HCT116 (cell line): ENCODE measurements around the gene EEPD1. TPM values are rescaled to one million over a fixed set of nuclear protein-coding genes. Genes with fewer than 3 reads are reported as not detected.

Experiments used
- ATAC-seq: fragments of 200-7000 bp; cut with Tn5 transposase; 2 replicates; pipeline ENCODE4 v1.9.1; 2020; ENCODE audit warnings: mild to moderate bottlenecking, moderate library complexity
- BruUV-seq: library from RNA; stranded (reverse); fragments of 400-500 nt; replicated peaks from 2 replicates; lab custom pipeline; 2021; lab: Mats Ljungman, UMichigan
- CTCF ChIA-PET: fragments of 300-600 bp; sonication (Branson Sonifier 250); formaldehyde crosslinking; loops from one replicate; lab custom pipeline; 2021; ENCODE audit warnings: antibody characterized with exemption; lab: Charles Lee
- POLR2A ChIA-PET: fragments of 300-600, 350-600 bp; sonication (Branson Sonifier 250); formaldehyde crosslinking; loops from one replicate; lab custom pipeline; 2021; ENCODE audit warnings: antibody characterized with exemption; lab: Charles Lee
- RAD21 ChIA-PET, 2 experiments: fragments of 300-600 bp; sonication (Branson Sonifier 250); formaldehyde crosslinking; loops; one replicate each; lab custom pipeline; 2023; ENCODE audit warnings: low total read pairs in 2 of 2; ENCODE audit not compliant: uncharacterized antibody in 2 of 2, unreplicated experiment in 2 of 2, low non-redundant PET in 1 of 2; lab: Charles Lee
- DNase-seq: peaks from one replicate; pipeline ENCODE4 v3.0.0-alpha.2; 2010; ENCODE audit warnings: low read depth, low spot score
- H2AFZ ChIP-seq: fragments of 200-600 bp; shearing (Covaris generic), sonication (generic); 2 replicates; pipeline ENCODE4 v1.6.1; 2017; ENCODE audit warnings: low read depth, mixed run types, mixed read lengths, antibody characterized with exemption, low read length; ENCODE audit not compliant: poor library complexity, severe bottlenecking
- H3K27ac ChIP-seq: 2 replicates; pipeline ENCODE4 v1.5.1; 2012; ENCODE audit warnings: low read depth, low read length
- H3K27me3 ChIP-seq: fragments of 200-600 bp; sonication (generic); 2 replicates; pipeline ENCODE4 v1.6.1; 2016; ENCODE audit warnings: mixed run types, low read length, mixed read lengths; ENCODE audit not compliant: insufficient read depth
- H3K36me3 ChIP-seq, 2 experiments: fragments of 200-500 bp in 1 of 2; fragments of 200-600 bp in 1 of 2; sonication (Bioruptor generic) in 1 of 2; sonication (generic) in 1 of 2; 2 replicates each; pipeline versions ENCODE4 v1.5.1 to v1.6.1; 2014 to 2016; ENCODE audit warnings: low read length in 2 of 2, inconsistent platforms in 1 of 2, mixed read lengths in 1 of 2, mixed run types in 1 of 2; ENCODE audit not compliant: insufficient read depth in 2 of 2, control insufficient read depth in 1 of 2
- H3K4me1 ChIP-seq, 2 experiments: fragments of 200-600 bp in 1 of 2; sonication (generic) in 1 of 2; 2 replicates each; pipeline versions ENCODE4 v1.5.1 to v1.6.1; 2012 to 2017; ENCODE audit warnings: low read length in 2 of 2, inconsistent platforms in 1 of 2, mild to moderate bottlenecking in 1 of 2, mixed read lengths in 1 of 2, mixed run types in 1 of 2, moderate library complexity in 1 of 2; ENCODE audit not compliant: insufficient read depth in 2 of 2, control insufficient read depth in 1 of 2
- H3K4me2 ChIP-seq: fragments of 200-600 bp; sonication (generic); 2 replicates; pipeline ENCODE4 v1.6.1; 2017; ENCODE audit warnings: mixed run types, low read length, mixed read lengths
- H3K4me3 ChIP-seq, 2 experiments: fragments of 200-600 bp in 1 of 2; sonication (generic) in 1 of 2; replicated peaks in 1 of 2; 2 replicates each; pipeline ENCODE4 v1.5.1; 2011 to 2016; ENCODE audit warnings: low read length in 2 of 2, control low read depth in 1 of 2, low read depth in 1 of 2, mild to moderate bottlenecking in 1 of 2, mixed read lengths in 1 of 2, mixed run types in 1 of 2
- H3K79me2 ChIP-seq: fragments of 200-600 bp; sonication (generic); 2 replicates; pipeline ENCODE4 v1.6.1; 2017; ENCODE audit warnings: mild to moderate bottlenecking, mixed run types, low read length, moderate library complexity, mixed read lengths; ENCODE audit not compliant: insufficient read depth
- H3K9ac ChIP-seq: fragments of 200-600 bp; sonication (generic); 2 replicates; pipeline ENCODE4 v1.6.1; 2016; ENCODE audit warnings: low read length, mixed read lengths
- H3K9me2 ChIP-seq: fragments of 200-600 bp; sonication (generic), shearing (Covaris generic); 2 replicates; pipeline ENCODE4 v1.6.1; 2017; ENCODE audit warnings: mixed run types, mild to moderate bottlenecking, moderate library complexity; ENCODE audit not compliant: insufficient read depth
- H3K9me3 ChIP-seq, 2 experiments: fragments of 200-500 bp in 1 of 2; fragments of 200-600 bp in 1 of 2; sonication (Bioruptor generic) in 1 of 2; sonication (generic) in 1 of 2; 2 replicates each; pipeline ENCODE4 v1.6.1; 2014 to 2017; ENCODE audit warnings: low read length in 2 of 2, mixed read lengths in 2 of 2, inconsistent platforms in 1 of 2, low read depth in 1 of 2, mild to moderate bottlenecking in 1 of 2, mixed run types in 1 of 2, moderate library complexity in 1 of 2; ENCODE audit not compliant: control insufficient read depth in 1 of 2, insufficient read depth in 1 of 2
- H4K20me1 ChIP-seq: fragments of 200-600 bp; sonication (generic), shearing (Covaris generic); 2 replicates; pipeline ENCODE4 v1.6.1; 2017; ENCODE audit warnings: mixed run types, mild to moderate bottlenecking, moderate library complexity; ENCODE audit not compliant: insufficient read depth
- CBX3 ChIP-seq: IDR thresholded peaks from 2 replicates; pipeline ENCODE4 v1.6.1; 2012; ENCODE audit warnings: low read depth
- CEBPB ChIP-seq: IDR thresholded peaks from 2 replicates; pipeline ENCODE4 v1.6.1; 2012; ENCODE audit warnings: low read depth
- ELF1 ChIP-seq: IDR thresholded peaks from 2 replicates; pipeline ENCODE4 v1.6.1; 2012; ENCODE audit warnings: low read depth, borderline replicate concordance
- EZH2 ChIP-seq: fragments of 200-600 bp; sonication (generic); IDR thresholded peaks from 2 replicates; pipeline ENCODE4 v1.6.1; 2017; ENCODE audit warnings: antibody characterized with exemption, mixed run types
- EZH2phosphoT487 ChIP-seq: fragments of 200-600 bp; IDR thresholded peaks from 2 replicates; pipeline ENCODE4 v1.6.1; 2018; ENCODE audit warnings: antibody characterized with exemption, borderline replicate concordance
- FOSL1 ChIP-seq: IDR thresholded peaks from 2 replicates; pipeline ENCODE4 v1.6.1; 2012; ENCODE audit warnings: low read depth
- JUND ChIP-seq: IDR thresholded peaks from 2 replicates; pipeline ENCODE4 v1.6.1; 2012
- POLR2A ChIP-seq: IDR thresholded peaks from 2 replicates; pipeline ENCODE4 v1.7.0; 2011; ENCODE audit warnings: borderline replicate concordance; ENCODE audit not compliant: insufficient read depth, insufficient read length; ENCODE audit errors: extremely low read depth
- SIN3A ChIP-seq: IDR thresholded peaks from 2 replicates; pipeline ENCODE4 v1.6.1; 2012; ENCODE audit warnings: low read depth
- SRF ChIP-seq: IDR thresholded peaks from 2 replicates; pipeline ENCODE4 v1.6.1; 2012; ENCODE audit warnings: low read depth
- TCF7L2 ChIP-seq: IDR thresholded peaks from 2 replicates; pipeline ENCODE4 v1.7.0; 2011; ENCODE audit warnings: borderline replicate concordance, inconsistent platforms; ENCODE audit not compliant: insufficient read depth, insufficient read length; ENCODE audit errors: extremely low read depth
- YY1 ChIP-seq: IDR thresholded peaks from 2 replicates; pipeline ENCODE4 v1.6.1; 2011; ENCODE audit warnings: low read length, low read depth, moderate library complexity, mild to moderate bottlenecking; ENCODE audit not compliant: insufficient replicate concordance; ENCODE audit errors: extremely low read depth
- ZFX ChIP-seq: fragments of 450-650 bp; IDR thresholded peaks from 2 replicates; pipeline ENCODE4 v1.6.1; 2017
- intact Hi-C: fragments of 100-400 bp; cut with micrococcal nuclease; formaldehyde crosslinking; loops from 2 replicates; pipeline ENCODE4 v1.10.0; 2022
- total RNA-seq: library from RNA; stranded (reverse); gene quantifications from one replicate; pipeline ENCODE4 v1.2.1, GENCODE V29; 2021; ENCODE audit not compliant: unreplicated experiment
- TF ChIP-seq, protein P1 (sequence below): IDR thresholded peaks from 2 replicates; pipeline ENCODE4 v1.6.1; 2012
- TF ChIP-seq, protein P2 (sequence below): IDR thresholded peaks from 2 replicates; pipeline ENCODE4 v1.6.1; 2011; ENCODE audit warnings: mild to moderate bottlenecking, low read length, moderate library complexity; ENCODE audit not compliant: insufficient replicate concordance; ENCODE audit errors: extremely low read depth
- TF ChIP-seq, protein P3 (sequence below): IDR thresholded peaks from 2 replicates; pipeline ENCODE4 v1.6.1; 2012; ENCODE audit warnings: low read depth

The EEPD1 gene
- total RNA-seq, 1 experiment from 2014 or later, result 4.2 TPM

DNA sequence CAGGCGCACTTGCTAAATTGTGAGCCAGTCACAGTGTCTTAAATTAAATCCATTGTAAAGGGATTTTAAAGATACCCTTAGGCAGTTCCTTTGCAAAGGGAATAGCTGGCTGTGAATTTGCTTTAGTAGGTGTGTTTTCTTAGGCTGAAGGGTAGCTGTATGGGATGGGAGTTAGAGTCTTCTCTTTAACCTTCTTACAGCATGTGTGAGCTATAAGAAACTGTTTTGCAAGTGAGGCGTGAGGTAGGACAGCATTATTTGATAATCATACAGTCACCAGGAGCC lies 5.2 kb downstream of the EEPD1 start:
- BruUV-seq, result no TSS peak
- Histone ChIP-seq H3K27me3 (no peaks in the 10 kb centered on the region), H3K4me2 (no peak overlapping the region), H3K4me1 (peaks cover 8 to 24% of the 10 kb centered on the region in 2 experiments; a peak in 3 of 4 replicates), H4K20me1 (no peaks in the 10 kb centered on the region), H3K79me2 (no peaks in the 10 kb centered on the region), H3K36me3 (no peaks in the 10 kb centered on the region), H2AFZ (no peak overlapping the region), H3K9me3 (no peaks in the 10 kb centered on the region), H3K4me3 (no peak overlapping the region), H3K27ac (no peak overlapping the region), H3K9ac (no peak overlapping the region), H3K9me2 (no peaks in the 10 kb centered on the region)
- intact Hi-C loops, result no loop called here
- no peak for TF ChIP-seq YY1
- TF ChIP-seq CBX3, result no peak
- no peak for TF ChIP-seq SRF
- TF ChIP-seq EZH2, result no peak
- TF ChIP-seq SIN3A, result no peak
- no peak for TF ChIP-seq FOSL1
- TF ChIP-seq, protein P1, sequence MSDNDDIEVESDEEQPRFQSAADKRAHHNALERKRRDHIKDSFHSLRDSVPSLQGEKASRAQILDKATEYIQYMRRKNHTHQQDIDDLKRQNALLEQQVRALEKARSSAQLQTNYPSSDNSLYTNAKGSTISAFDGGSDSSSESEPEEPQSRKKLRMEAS, result no peak
- TF ChIP-seq, protein P2, sequence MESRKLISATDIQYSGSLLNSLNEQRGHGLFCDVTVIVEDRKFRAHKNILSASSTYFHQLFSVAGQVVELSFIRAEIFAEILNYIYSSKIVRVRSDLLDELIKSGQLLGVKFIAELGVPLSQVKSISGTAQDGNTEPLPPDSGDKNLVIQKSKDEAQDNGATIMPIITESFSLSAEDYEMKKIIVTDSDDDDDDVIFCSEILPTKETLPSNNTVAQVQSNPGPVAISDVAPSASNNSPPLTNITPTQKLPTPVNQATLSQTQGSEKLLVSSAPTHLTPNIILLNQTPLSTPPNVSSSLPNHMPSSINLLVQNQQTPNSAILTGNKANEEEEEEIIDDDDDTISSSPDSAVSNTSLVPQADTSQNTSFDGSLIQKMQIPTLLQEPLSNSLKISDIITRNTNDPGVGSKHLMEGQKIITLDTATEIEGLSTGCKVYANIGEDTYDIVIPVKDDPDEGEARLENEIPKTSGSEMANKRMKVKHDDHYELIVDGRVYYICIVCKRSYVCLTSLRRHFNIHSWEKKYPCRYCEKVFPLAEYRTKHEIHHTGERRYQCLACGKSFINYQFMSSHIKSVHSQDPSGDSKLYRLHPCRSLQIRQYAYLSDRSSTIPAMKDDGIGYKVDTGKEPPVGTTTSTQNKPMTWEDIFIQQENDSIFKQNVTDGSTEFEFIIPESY, result no peak
- TF ChIP-seq, protein P3, sequence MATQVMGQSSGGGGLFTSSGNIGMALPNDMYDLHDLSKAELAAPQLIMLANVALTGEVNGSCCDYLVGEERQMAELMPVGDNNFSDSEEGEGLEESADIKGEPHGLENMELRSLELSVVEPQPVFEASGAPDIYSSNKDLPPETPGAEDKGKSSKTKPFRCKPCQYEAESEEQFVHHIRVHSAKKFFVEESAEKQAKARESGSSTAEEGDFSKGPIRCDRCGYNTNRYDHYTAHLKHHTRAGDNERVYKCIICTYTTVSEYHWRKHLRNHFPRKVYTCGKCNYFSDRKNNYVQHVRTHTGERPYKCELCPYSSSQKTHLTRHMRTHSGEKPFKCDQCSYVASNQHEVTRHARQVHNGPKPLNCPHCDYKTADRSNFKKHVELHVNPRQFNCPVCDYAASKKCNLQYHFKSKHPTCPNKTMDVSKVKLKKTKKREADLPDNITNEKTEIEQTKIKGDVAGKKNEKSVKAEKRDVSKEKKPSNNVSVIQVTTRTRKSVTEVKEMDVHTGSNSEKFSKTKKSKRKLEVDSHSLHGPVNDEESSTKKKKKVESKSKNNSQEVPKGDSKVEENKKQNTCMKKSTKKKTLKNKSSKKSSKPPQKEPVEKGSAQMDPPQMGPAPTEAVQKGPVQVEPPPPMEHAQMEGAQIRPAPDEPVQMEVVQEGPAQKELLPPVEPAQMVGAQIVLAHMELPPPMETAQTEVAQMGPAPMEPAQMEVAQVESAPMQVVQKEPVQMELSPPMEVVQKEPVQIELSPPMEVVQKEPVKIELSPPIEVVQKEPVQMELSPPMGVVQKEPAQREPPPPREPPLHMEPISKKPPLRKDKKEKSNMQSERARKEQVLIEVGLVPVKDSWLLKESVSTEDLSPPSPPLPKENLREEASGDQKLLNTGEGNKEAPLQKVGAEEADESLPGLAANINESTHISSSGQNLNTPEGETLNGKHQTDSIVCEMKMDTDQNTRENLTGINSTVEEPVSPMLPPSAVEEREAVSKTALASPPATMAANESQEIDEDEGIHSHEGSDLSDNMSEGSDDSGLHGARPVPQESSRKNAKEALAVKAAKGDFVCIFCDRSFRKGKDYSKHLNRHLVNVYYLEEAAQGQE, result no peak
- no peak for TF ChIP-seq CEBPB
- no peak for TF ChIP-seq ELF1
- no peak for TF ChIP-seq POLR2A
- TF ChIP-seq EZH2phosphoT487, result no peak
- TF ChIP-seq JUND, result no peak
- no peak for TF ChIP-seq TCF7L2
- TF ChIP-seq ZFX, result no peak
- POLR2A ChIA-PET, result no interaction called here
- no peak for ATAC-seq
- RAD21 ChIA-PET, result no interaction called here
- CTCF ChIA-PET, result no interaction called here
- DNase-seq, result no peak
